Esophagus (tissue), 2 donors: Measurements from ENCODE around the gene DPH1. TPM values are rescaled to one million over a fixed set of nuclear protein-coding genes. Genes with fewer than 3 reads are reported as not detected.

Experiments
- H3K27ac ChIP-seq, 2 donors: one replicate each; pipeline ENCODE4 v1.5.1; 2013; ENCODE audit warnings: low read depth in 2 of 2, mild to moderate bottlenecking in 2 of 2, inconsistent platforms in 1 of 2, low read length in 1 of 2, moderate library complexity in 1 of 2
- H3K27me3 ChIP-seq, 2 donors: one replicate each; pipeline ENCODE4 v1.6.1; 2013; ENCODE audit warnings: low read length in 2 of 2, control low read depth in 1 of 2, mild to moderate bottlenecking in 1 of 2; ENCODE audit not compliant: insufficient read depth in 2 of 2, control insufficient read depth in 1 of 2
- H3K36me3 ChIP-seq, 2 donors: one replicate each; pipeline ENCODE4 v1.6.1; 2013; ENCODE audit warnings: low read length in 1 of 2; ENCODE audit not compliant: control insufficient read depth in 2 of 2, insufficient read depth in 2 of 2
- H3K4me1 ChIP-seq, 2 donors: one replicate each; pipeline ENCODE4 v1.6.1; 2013; ENCODE audit warnings: low read length in 1 of 2; ENCODE audit not compliant: control insufficient read depth in 2 of 2, insufficient read depth in 2 of 2
- H3K4me3 ChIP-seq, 2 donors: one replicate each; pipeline ENCODE4 v1.5.1; 2013; ENCODE audit warnings: low read length in 2 of 2, mild to moderate bottlenecking in 2 of 2, low read depth in 1 of 2, moderate library complexity in 1 of 2
- H3K9me3 ChIP-seq, 2 donors: one replicate each; pipeline ENCODE4 v1.6.1; 2013; ENCODE audit warnings: mild to moderate bottlenecking in 2 of 2, low read depth in 1 of 2, low read length in 1 of 2, moderate library complexity in 1 of 2; ENCODE audit not compliant: control insufficient read depth in 2 of 2, insufficient read depth in 1 of 2
- WGBS, 2 donors: extraction: QIAGEN DNeasy Blood & Tissue Kit; methylation state at CpG; one replicate each; pipeline ENCODE4 v1.1.7; 2013; 5-methylcytosine and 5-hydroxymethylcytosine counted together
- polyA plus RNA-seq, 2 donors: library from polyadenylated mRNA; stranded (reverse); fragments of 200-250 nt; gene quantifications; one replicate each; pipeline ENCODE4 v1.2.3, GENCODE V29; 2013
- donor health status: healthy with polysubstance abuse.
- donor health status: Bipolar disorder and iron deficiency.

DPH1 gene
- polyA plus RNA-seq, 2 donors = 18.8 to 21.0 TPM

DNA sequence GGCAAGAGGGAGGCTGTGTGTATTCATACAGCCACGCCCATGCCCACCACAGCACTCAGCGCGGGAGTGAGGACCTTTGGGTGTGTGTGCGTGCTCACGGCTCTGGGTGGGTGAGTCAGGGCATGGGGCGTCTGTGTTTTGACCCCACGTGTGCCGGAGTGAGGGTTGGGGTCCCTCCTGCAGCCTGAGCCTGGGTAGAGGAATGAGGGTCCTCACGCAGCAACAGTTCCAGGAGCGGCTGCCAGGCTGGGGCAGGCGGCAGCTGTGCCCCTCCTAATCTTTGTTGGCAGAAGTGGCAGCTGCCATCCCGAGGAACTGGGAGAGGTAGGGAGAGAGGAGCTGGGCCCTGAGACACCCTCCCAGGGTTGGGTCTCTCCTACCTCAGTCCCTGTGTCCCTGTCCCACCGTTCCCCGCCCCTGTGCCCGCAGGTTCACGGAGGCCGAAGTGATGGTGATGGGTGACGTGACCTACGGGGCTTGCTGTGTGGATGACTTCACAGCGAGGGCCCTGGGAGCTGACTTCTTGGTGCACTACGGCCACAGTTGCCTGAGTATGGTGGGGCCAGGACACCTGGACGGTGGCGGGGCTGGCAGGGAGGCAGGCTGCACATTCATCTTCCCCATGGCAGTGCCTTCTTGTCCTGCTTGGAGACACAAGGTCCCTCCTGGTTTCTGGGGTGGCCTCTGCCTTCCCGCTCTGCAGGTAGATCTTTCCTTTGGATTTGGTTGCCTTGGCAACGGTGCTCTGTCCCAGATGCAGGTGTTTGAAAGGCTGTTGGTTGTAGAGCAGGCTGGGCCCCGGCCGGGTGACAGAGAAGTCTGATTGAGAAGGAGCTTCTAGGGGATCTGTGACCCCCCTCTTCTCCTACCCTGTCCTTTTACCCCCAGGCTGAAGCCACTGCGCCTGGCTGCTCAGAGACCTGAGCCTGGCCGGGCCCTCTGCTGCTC, 5.9 kb downstream of the DPH1 start:
- Histone ChIP-seq H3K27ac (no peak overlapping the region), H3K9me3 (no peaks in the 10 kb centered on the region), H3K4me3 (no peak overlapping the region), H3K36me3 (peaks cover 16 to 31% of the 10 kb centered on the region in 2 donors), H3K27me3 (no peaks in the 10 kb centered on the region), H3K4me1 (peaks cover 2% of the 10 kb centered on the region in 2 donors)
- 91% methylated on average over 29 of the region's 29 CpGs for WGBS, 2 donors

DNA sequence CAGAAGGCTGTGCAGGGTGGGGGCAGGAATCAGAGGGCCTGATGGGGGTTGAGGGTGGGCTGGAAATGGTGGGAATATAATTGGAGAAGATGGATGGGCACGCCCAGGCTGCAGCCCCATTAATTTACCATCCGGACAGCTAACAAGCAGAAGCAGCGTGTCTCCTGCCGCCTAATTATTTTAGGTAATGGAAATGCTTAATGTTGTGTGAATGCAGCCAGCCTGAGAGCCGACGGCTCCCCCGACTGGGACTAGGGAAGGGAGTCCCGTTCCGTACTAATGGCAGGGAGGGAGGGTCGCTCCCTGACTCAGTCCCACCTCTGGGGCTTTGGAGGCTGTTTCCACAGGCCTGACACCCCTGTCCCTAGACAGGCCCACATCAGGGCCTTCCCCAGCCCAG, 7.2 kb downstream of the DPH1 start:
- Histone ChIP-seq H3K36me3 (peaks cover 16 to 31% of the 10 kb centered on the region in 2 donors), H3K9me3 (no peaks in the 10 kb centered on the region), H3K4me1 (peaks cover 0 to 8% of the 10 kb centered on the region in 2 donors), H3K27ac (no peak overlapping the region), H3K27me3 (no peaks in the 10 kb centered on the region), H3K4me3 (no peak overlapping the region)
- WGBS, 2 donors = 88 to 92% methylated on average over 10 of the region's 10 CpGs

- WGBS, 2 donors = 79 to 90% methylated on average over 7 of the region's 7 CpGs
- no peak overlapping the region for H3K27ac ChIP-seq
- H3K4me1 ChIP-seq = peaks cover 0 to 20% of the 10 kb centered on the region in 2 donors
- H3K27me3 ChIP-seq = no peaks in the 10 kb centered on the region
- H3K4me3 ChIP-seq = no peak overlapping the region
- H3K9me3 ChIP-seq = no peaks in the 10 kb centered on the region
- H3K36me3 ChIP-seq = peaks cover 18 to 31% of the 10 kb centered on the region in 2 donors
Measured at GRCh38 chr17:2040219-2040827, 10.4 kb downstream of the DPH1 start.

GRCh38 chr17:2040942-2041560, 11.1 kb downstream of the DPH1 start:
- no peaks in the 10 kb centered on the region for H3K27me3 ChIP-seq
- 51% methylated on average over 16 of the region's 16 CpGs for WGBS, 2 donors

GRCh38 chr17:2041561-2042389, 11.8 kb downstream of the DPH1 start, which contains the start of gene OVCA2:
OVCA2 (plus strand) TSS chr17:2042022; CDS start chr17:2042048, 26 bp downstream.
- H3K9me3 ChIP-seq = no peaks in the 10 kb centered on the region
- peaks cover 0 to 19% of the 10 kb centered on the region in 2 donors for H3K4me1 ChIP-seq
- peaks cover 10 to 17% of the 10 kb centered on the region in 2 donors for H3K36me3 ChIP-seq
- H3K27me3 ChIP-seq = no peaks in the 10 kb centered on the region
- peak within 1 kb of the TSS; percentile 82 to 87 for H3K4me3 ChIP-seq
- WGBS, 2 donors = 0 to 1% methylated on average over 90 to 92 of the region's 93 CpGs
- peak within 1 kb of the TSS; percentile 90 to 94 for H3K27ac ChIP-seq

More at GRCh38 chr17:2040942-2041560, 11.1 kb downstream of the DPH1 start:
- H3K4me1 ChIP-seq = peaks cover 0 to 19% of the 10 kb centered on the region in 2 donors
- peak overlapping the region; percentile 82 to 87 for H3K4me3 ChIP-seq
- peak overlapping the region; percentile 62 to 90 for H3K27ac ChIP-seq
- no peaks in the 10 kb centered on the region for H3K9me3 ChIP-seq
- H3K36me3 ChIP-seq = peaks cover 12 to 24% of the 10 kb centered on the region in 2 donors

GRCh38 chr17:2042390-2042847, 12.5 kb downstream of the DPH1 start:
- WGBS, 2 donors = 13 to 18% methylated on average over 17 of the region's 17 CpGs
- peaks cover 4 to 11% of the 10 kb centered on the region in 2 donors for H3K36me3 ChIP-seq
- peak overlapping the region; percentile 90 to 94 for H3K27ac ChIP-seq
- H3K4me3 ChIP-seq = peak overlapping the region; percentile 82 to 87
- peaks cover 0 to 19% of the 10 kb centered on the region in 2 donors for H3K4me1 ChIP-seq
- no peaks in the 10 kb centered on the region for H3K9me3 ChIP-seq
- no peaks in the 10 kb centered on the region for H3K27me3 ChIP-seq

- peaks cover 2 to 7% of the 10 kb centered on the region in 2 donors for H3K36me3 ChIP-seq
- H3K4me1 ChIP-seq = peaks cover 0 to 19% of the 10 kb centered on the region in 2 donors
- no peaks in the 10 kb centered on the region for H3K27me3 ChIP-seq
- peak overlapping the region in 1 of 2 donors; percentile 82 for H3K4me3 ChIP-seq
- H3K27ac ChIP-seq = peak overlapping the region in 1 of 2 donors; percentile 94
- 81 to 82% methylated on average over 5 of the region's 5 CpGs for WGBS, 2 donors
- no peaks in the 10 kb centered on the region for H3K9me3 ChIP-seq
Measured at GRCh38 chr17:2042933-2043332, 13.0 kb downstream of the DPH1 start.

DNA sequence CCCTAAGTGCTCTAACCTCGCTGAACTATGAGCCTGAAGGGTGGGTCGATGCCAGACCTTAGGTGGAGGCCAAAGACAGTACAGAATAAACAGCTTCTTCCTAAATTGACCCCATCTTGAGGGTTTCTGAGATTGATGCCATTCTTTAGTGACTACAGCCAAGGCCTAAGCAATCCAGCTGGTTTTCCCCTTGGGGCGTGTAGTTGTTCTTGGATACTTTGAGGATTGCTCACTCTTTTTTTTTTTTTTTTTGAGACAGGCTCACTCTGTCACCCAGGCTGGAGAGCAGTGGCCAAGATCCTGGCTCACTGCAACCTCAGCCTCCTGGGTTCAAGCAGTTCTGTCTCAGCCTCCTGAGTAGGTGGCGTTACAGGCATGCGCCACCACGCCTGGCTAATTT, 13.8 kb downstream of the DPH1 start:
- Histone ChIP-seq H3K36me3 (peaks cover 2 to 5% of the 10 kb centered on the region in 2 donors), H3K27me3 (no peaks in the 10 kb centered on the region), H3K4me3 (no peak overlapping the region), H3K9me3 (no peaks in the 10 kb centered on the region), H3K27ac (peak overlapping the region; percentile 30 to 94), H3K4me1 (peaks cover 0 to 19% of the 10 kb centered on the region in 2 donors)
- WGBS, 2 donors = 61% methylated on average over 6 of the region's 6 CpGs
